K562 (cell line): ENCODE results near the gene ODF2. TPM values are rescaled to one million over a fixed set of nuclear protein-coding genes. Genes with fewer than 3 reads are reported as not detected.

Source experiments
- CC2D1A ChIP-seq: fragments of 450-650 bp; IDR thresholded peaks from 2 replicates; pipeline ENCODE4 v1.6.1; 2017; ENCODE audit warnings: mild to moderate bottlenecking
- CGGBP1 ChIP-seq: fragments of 250-450 bp; sonication (Bioruptor Pico); IDR thresholded peaks from 2 replicates; pipeline ENCODE4 v1.9.0; 2021; ENCODE audit warnings: mild to moderate bottlenecking
- CHCHD3 ChIP-seq: fragments of 250-450 bp; sonication (Bioruptor Pico); IDR thresholded peaks from 2 replicates; pipeline ENCODE4 v2.1.2; 2022; ENCODE audit warnings: mild to moderate bottlenecking
- ERF ChIP-seq: fragments of 450-650 bp; formaldehyde crosslinking; IDR thresholded peaks from 2 replicates; pipeline ENCODE4 v1.4.0; 2020; ENCODE audit warnings: mild to moderate bottlenecking, mixed read lengths
- ETS1 ChIP-seq: conservative IDR thresholded peaks from 2 replicates; pipeline ENCODE4 v1.6.1; 2011; ENCODE audit warnings: low read depth, mild to moderate bottlenecking, low read length; ENCODE audit not compliant: control insufficient read depth
- KLF10 ChIP-seq: fragments of 250-450 bp; sonication (Bioruptor Pico); IDR thresholded peaks from 2 replicates; pipeline ENCODE4 v1.6.1; 2021; ENCODE audit warnings: matching md5 sums
- SPI1 ChIP-seq: IDR thresholded peaks from 2 replicates; pipeline ENCODE4 v1.6.1; 2011; ENCODE audit warnings: low read depth, low read length, control low read depth, borderline replicate concordance
- ZBTB2 ChIP-seq: fragments of 450-650 bp; IDR thresholded peaks from 2 replicates; pipeline ENCODE4 v1.6.1; 2016; ENCODE audit warnings: antibody characterized with exemption
- ZBTB7A ChIP-seq: IDR thresholded peaks from 2 replicates; pipeline ENCODE4 v1.6.1; 2011; ENCODE audit warnings: low read depth, mild to moderate bottlenecking, low read length, moderate library complexity, borderline replicate concordance; ENCODE audit not compliant: control insufficient read depth
- ZNF133 ChIP-seq: fragments of 250-450 bp; sonication (Bioruptor Pico); IDR thresholded peaks from 2 replicates; pipeline ENCODE4 v1.4.0; 2020; ENCODE audit warnings: mild to moderate bottlenecking
- ZNF263 ChIP-seq: sonication (generic); formaldehyde crosslinking; IDR thresholded peaks from 2 replicates; pipeline ENCODE4 v1.8.0; 2022; ENCODE audit warnings: mild to moderate bottlenecking, missing genetic modification reagents, borderline replicate concordance
- ZNF384 ChIP-seq: IDR thresholded peaks from 2 replicates; pipeline ENCODE4 v1.6.1; 2012; ENCODE audit warnings: low read depth, low read length, improper control_type of control experiment
- ZNF592 ChIP-seq: fragments of 450-650 bp; IDR thresholded peaks from 2 replicates; pipeline ENCODE4 v1.6.1; 2017; ENCODE audit warnings: antibody characterized with exemption, mild to moderate bottlenecking
- polyA plus RNA-seq, 8 experiments: library from polyadenylated mRNA; depleted of rRNA in 4 of 8; stranded (reverse) in 5 of 8; unstranded in 3 of 8; fragments of >200 nt; fragmentation: Nextera tagmentation in 2 of 8; fragmentation: Illumina TruSeq in 1 of 8; extraction: Ambion mirVana in 2 of 8; extraction: Trizol in 1 of 8; gene quantifications; 2 replicates each; pipeline versions ENCODE4 v1.2.1 to v1.2.3, GENCODE V29; 2011 to 2014; ENCODE audit warnings: inconsistent platforms in 1 of 8, missing spikeins in 1 of 8
- total RNA-seq, 7 experiments: library from RNA; depleted of rRNA in 6 of 7; stranded (reverse); fragments of >200 nt in 6 of 7; fragmentation: Illumina TruSeq in 2 of 7; extraction: Trizol in 2 of 7; gene quantifications; 2 replicates each; pipeline versions ENCODE4 v1.2.1 to v1.2.3, GENCODE V29; 2011 to 2021; ENCODE audit warnings: low replicate concordance in 1 of 7
- TF ChIP-seq, protein P1 (sequence below): fragments of 450-650 bp; conservative IDR thresholded peaks from 2 replicates; pipeline ENCODE4 v1.6.1; 2016; ENCODE audit warnings: missing genetic modification characterization, low read depth, mild to moderate bottlenecking, control low read depth, missing compliant biosample characterization
- TF ChIP-seq, protein P2 (sequence below): sonication (generic); formaldehyde crosslinking; IDR thresholded peaks from 2 replicates; pipeline ENCODE4 v1.8.0; 2023; ENCODE audit warnings: mild to moderate bottlenecking, missing genetic modification reagents

Gene ODF2
- total and polyA plus RNA-seq, 9 of the 15 experiments (the other 6 are each of a cell fraction or from before 2014, with no cell fraction given): 16.5 to 83.2 (median 69.7) TPM

DNA sequence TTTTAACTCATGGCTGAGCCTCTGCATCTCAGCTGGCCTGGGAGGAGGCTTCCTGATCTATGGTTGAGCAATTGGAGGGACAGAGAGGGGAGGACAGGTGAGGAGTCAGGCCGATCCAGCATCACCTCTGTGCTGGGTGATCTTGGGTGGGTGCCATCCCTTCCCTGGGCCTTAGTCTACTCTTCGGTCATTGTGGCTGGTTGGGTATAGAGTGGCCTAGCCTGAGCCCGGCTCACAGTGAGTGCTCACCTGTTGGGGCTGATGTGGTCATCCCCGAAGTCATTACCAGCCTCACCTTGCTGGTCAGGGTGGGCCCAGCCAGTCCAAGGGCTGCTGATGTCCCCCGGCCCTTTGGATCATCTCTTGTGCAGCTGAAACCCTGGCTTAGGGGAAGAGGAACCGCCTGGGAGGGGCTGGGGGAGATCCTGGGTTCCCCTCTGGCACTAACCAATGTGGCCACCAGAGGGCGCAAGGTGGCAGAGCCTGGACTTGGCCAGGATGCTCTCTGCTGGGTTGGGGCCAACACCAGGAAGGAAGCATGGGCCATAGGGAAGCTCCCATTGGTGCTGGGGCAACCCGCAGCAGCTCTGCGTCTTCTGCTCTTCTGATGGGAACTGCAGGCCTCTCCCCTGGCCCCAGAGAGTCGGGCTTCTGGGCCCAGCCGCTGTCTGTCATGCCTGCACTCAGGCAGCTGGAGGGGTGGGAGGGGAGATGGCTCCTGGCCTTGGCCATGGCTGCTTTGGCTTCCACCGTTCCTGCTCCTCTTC is 17.3 kb upstream of the ODF2 start (continued):
- peak; percentile 48; the same call in 1 of the 2 replicates for TF ChIP-seq ZNF263 (CRISPR knock-in tag)
- TF ChIP-seq, protein P1, sequence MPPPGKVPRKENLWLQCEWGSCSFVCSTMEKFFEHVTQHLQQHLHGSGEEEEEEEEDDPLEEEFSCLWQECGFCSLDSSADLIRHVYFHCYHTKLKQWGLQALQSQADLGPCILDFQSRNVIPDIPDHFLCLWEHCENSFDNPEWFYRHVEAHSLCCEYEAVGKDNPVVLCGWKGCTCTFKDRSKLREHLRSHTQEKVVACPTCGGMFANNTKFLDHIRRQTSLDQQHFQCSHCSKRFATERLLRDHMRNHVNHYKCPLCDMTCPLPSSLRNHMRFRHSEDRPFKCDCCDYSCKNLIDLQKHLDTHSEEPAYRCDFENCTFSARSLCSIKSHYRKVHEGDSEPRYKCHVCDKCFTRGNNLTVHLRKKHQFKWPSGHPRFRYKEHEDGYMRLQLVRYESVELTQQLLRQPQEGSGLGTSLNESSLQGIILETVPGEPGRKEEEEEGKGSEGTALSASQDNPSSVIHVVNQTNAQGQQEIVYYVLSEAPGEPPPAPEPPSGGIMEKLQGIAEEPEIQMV: peak; percentile 71; the same call in 1 of the 2 replicates
- TF ChIP-seq, protein P2, sequence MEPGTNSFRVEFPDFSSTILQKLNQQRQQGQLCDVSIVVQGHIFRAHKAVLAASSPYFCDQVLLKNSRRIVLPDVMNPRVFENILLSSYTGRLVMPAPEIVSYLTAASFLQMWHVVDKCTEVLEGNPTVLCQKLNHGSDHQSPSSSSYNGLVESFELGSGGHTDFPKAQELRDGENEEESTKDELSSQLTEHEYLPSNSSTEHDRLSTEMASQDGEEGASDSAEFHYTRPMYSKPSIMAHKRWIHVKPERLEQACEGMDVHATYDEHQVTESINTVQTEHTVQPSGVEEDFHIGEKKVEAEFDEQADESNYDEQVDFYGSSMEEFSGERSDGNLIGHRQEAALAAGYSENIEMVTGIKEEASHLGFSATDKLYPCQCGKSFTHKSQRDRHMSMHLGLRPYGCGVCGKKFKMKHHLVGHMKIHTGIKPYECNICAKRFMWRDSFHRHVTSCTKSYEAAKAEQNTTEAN: no peak
- no peak for TF ChIP-seq CHCHD3 (CRISPR knock-in tag)
- peak; percentile 59; the same call in 1 of the 2 replicates for TF ChIP-seq CC2D1A
- TF ChIP-seq SPI1: peak; percentile 72; the same call in 1 of the 2 replicates
- no peak for TF ChIP-seq ETS1
- no peak for TF ChIP-seq CGGBP1 (CRISPR knock-in tag)
- no peak for TF ChIP-seq ZBTB2
- no peak for TF ChIP-seq ZNF592
- peak; percentile 68; the same call in 1 of the 2 replicates for TF ChIP-seq ZBTB7A
- 0 out of 2 replicates have a peak, but pooled peaks have one; percentile 28 for TF ChIP-seq ZNF384
- no peak for TF ChIP-seq ZNF133 (CRISPR knock-in tag)
- no peak for TF ChIP-seq KLF10 (CRISPR knock-in tag)
- TF ChIP-seq ERF (CRISPR knock-in tag): no peak
